DOHH2 (cell line): ENCODE data around the gene NBEA.

Source experiments
- CTCF ChIP-seq: fragments of 200-600 bp; sonication (generic); IDR thresholded peaks from one replicate; pipeline ENCODE4 v1.5.1; 2014; ENCODE audit warnings: antibody characterized with exemption, mild to moderate bottlenecking, low read depth, low read length; ENCODE audit not compliant: poor library complexity, severe bottlenecking
- EZH2phosphoT487 ChIP-seq: fragments of 200-600 bp; sonication (generic); IDR thresholded peaks from 2 replicates; pipeline ENCODE4 v1.6.1; 2017; ENCODE audit warnings: borderline replicate concordance, mild to moderate bottlenecking, antibody characterized with exemption, low read length, moderate library complexity, mixed read lengths

- TF ChIP-seq CTCF (no peak), EZH2phosphoT487 (no peak)
These were observed 185.4 kb downstream of the NBEA start for GRCh38 chr13:35127466-35127865.
